HepG2 (cell line): ENCODE data around the gene ICE2. TPM values are rescaled to one million over a fixed set of nuclear protein-coding genes. Genes with fewer than 3 reads are reported as not detected.

Experiments
- ATAC-seq: fragments of 200-7000 bp; cut with Tn5 transposase; 3 replicates; pipeline ENCODE4 v1.9.1; 2020; ENCODE audit warnings: mild to moderate bottlenecking, moderate library complexity
- BruUV-seq: library from RNA; stranded (reverse); fragments of 400-500 nt; replicated peaks from 2 replicates; lab custom pipeline; 2021; lab: Mats Ljungman, UMichigan
- CTCF ChIA-PET: fragments of 300-600 bp; formaldehyde crosslinking; extraction: SDS; loops from one replicate; lab custom pipeline; 2021; ENCODE audit warnings: low total read pairs, inconsistent platforms, low intra/inter-chr PET ratio; lab: Yijun Ruan, JAX
- POLR2A ChIA-PET: fragments of 350-600 bp; sonication (Branson Sonifier 250); formaldehyde crosslinking; loops from one replicate; lab custom pipeline; 2020; ENCODE audit warnings: antibody characterized with exemption, inconsistent platforms; lab: Yijun Ruan, JAX
- DNase-seq: peaks from one replicate; pipeline ENCODE4 v3.0.0-alpha.2; 2015; ENCODE audit warnings: low spot score
- FAIRE-seq: peaks from 3 replicates; lab custom pipeline; 2011; peaks lifted over from hg19 to GRCh38; lab: Jason Lieb, UNC
- H2AFZ ChIP-seq: one replicate; pipeline ENCODE4 v1.6.1; 2011; ENCODE audit warnings: low read length, inconsistent platforms
- H3K27ac ChIP-seq: fragments of 300-600 bp; 3 replicates; pipeline ENCODE4 v1.8.0; 2011; ENCODE audit warnings: mixed run types, mild to moderate bottlenecking, mixed read lengths, low read length, inconsistent platforms; ENCODE audit not compliant: insufficient read depth; ENCODE audit errors: extremely low read length
- H3K27me3 ChIP-seq, 2 experiments: fragments of 200-600 bp in 1 of 2; 2 replicates in 1 of 2; 3 replicates in 1 of 2; pipeline versions ENCODE4 v1.6.0 to v1.8.0; 2011; ENCODE audit warnings: low read length in 2 of 2, mild to moderate bottlenecking in 2 of 2, moderate library complexity in 2 of 2, inconsistent platforms in 1 of 2; ENCODE audit not compliant: insufficient read depth in 2 of 2, control insufficient read depth in 1 of 2
- H3K36me3 ChIP-seq, 2 experiments: fragments of 200-600 bp in 1 of 2; replicated peaks in 1 of 2; 2 replicates in 1 of 2; 3 replicates in 1 of 2; pipeline versions ENCODE4 v1.5.1 to v1.8.0; 2011; ENCODE audit warnings: low read length in 2 of 2, inconsistent platforms in 1 of 2; ENCODE audit not compliant: insufficient read depth in 2 of 2, control insufficient read depth in 1 of 2
- H3K4me1 ChIP-seq: 2 replicates; pipeline ENCODE4 v1.5.1; 2012; ENCODE audit warnings: low read length, inconsistent platforms; ENCODE audit not compliant: insufficient read depth
- H3K4me2 ChIP-seq: 2 replicates; pipeline ENCODE4 v1.6.0; 2011; ENCODE audit warnings: low read depth, low read length, inconsistent platforms
- H3K4me3 ChIP-seq, 3 experiments: fragments of 200-600 bp in 1 of 3; sonication (generic), shearing (Covaris generic) in 1 of 3; replicated peaks in 1 of 3; 2 replicates each; pipeline ENCODE4 v1.5.1; 2011 to 2016; ENCODE audit warnings: low read length in 3 of 3, inconsistent platforms in 2 of 3, low read depth in 2 of 3, mild to moderate bottlenecking in 2 of 3, control low read depth in 1 of 3, mixed read lengths in 1 of 3; ENCODE audit not compliant: insufficient read depth in 1 of 3
- H3K79me2 ChIP-seq: one replicate; pipeline ENCODE4 v1.6.1; 2011; ENCODE audit warnings: low read length, inconsistent platforms; ENCODE audit not compliant: insufficient read depth
- H3K9ac ChIP-seq: 2 replicates; pipeline ENCODE4 v1.6.0; 2011; ENCODE audit warnings: mild to moderate bottlenecking, low read depth, low read length, inconsistent platforms; ENCODE audit not compliant: insufficient read depth
- H3K9me3 ChIP-seq: 2 replicates; pipeline ENCODE4 v1.5.1; 2012; ENCODE audit warnings: mild to moderate bottlenecking, low read length
- H4K20me1 ChIP-seq: 2 replicates; pipeline ENCODE4 v1.6.0; 2011; ENCODE audit warnings: inconsistent platforms, mild to moderate bottlenecking, low read length, moderate library complexity; ENCODE audit not compliant: insufficient read depth
- AGO1 ChIP-seq: fragments of 200-400 bp; formaldehyde crosslinking; IDR thresholded peaks from 2 replicates; pipeline ENCODE4 v1.6.1; 2017; ENCODE audit warnings: mild to moderate bottlenecking, low read depth, low read length, moderate library complexity; ENCODE audit not compliant: poor library complexity, severe bottlenecking
- ARNT ChIP-seq: fragments of 450-650 bp; IDR thresholded peaks from 2 replicates; pipeline ENCODE4 v1.6.1; 2017
- HNF4A ChIP-seq: sonication (generic); formaldehyde crosslinking; IDR thresholded peaks from 2 replicates; pipeline ENCODE4 v1.4.0; 2020; ENCODE audit warnings: missing genetic modification reagents
- HOXA5 ChIP-seq: sonication (generic); formaldehyde crosslinking; IDR thresholded peaks from 2 replicates; pipeline ENCODE4 v1.4.0; 2020; ENCODE audit warnings: missing genetic modification reagents
- SAP130 ChIP-seq: IDR thresholded peaks from 2 replicates; pipeline ENCODE4 v1.6.1; 2016; ENCODE audit warnings: low read depth
- TAF1 ChIP-seq: sonication (generic); formaldehyde crosslinking; IDR thresholded peaks from 2 replicates; pipeline ENCODE4 v1.4.0; 2020; ENCODE audit warnings: missing genetic modification reagents
- TBP ChIP-seq: sonication (generic); formaldehyde crosslinking; IDR thresholded peaks from 2 replicates; pipeline ENCODE4 v1.5.0; 2020; ENCODE audit warnings: missing genetic modification reagents
- ZNF317 ChIP-seq: sonication (generic); formaldehyde crosslinking; IDR thresholded peaks from 2 replicates; pipeline ENCODE4 v1.5.0; 2020; ENCODE audit warnings: mild to moderate bottlenecking, missing genetic modification reagents
- ZNF530 ChIP-seq: sonication (generic); formaldehyde crosslinking; IDR thresholded peaks from 2 replicates; pipeline ENCODE4 v1.5.0; 2020; ENCODE audit warnings: low read depth, mild to moderate bottlenecking, missing genetic modification reagents
- ZNF75D ChIP-seq: sonication (generic); formaldehyde crosslinking; IDR thresholded peaks from 2 replicates; pipeline ENCODE4 v1.8.1; 2023; ENCODE audit warnings: missing genetic modification reagents, mild to moderate bottlenecking, borderline replicate concordance
- WGBS: methylation state at CpG from one replicate; pipeline ENCODE4 v1.1.6; 2017; ENCODE audit warnings: low lambda C conversion rate; 5-methylcytosine and 5-hydroxymethylcytosine counted together
- in situ Hi-C: cut with HindIII; loops from 2 replicates; pipeline ENCODE4 v1.10.0; 2017; ENCODE audit warnings: low pct_unique_long_range_greater_than_20kb; ENCODE audit not compliant: extremely low pct_ligation_motif_present
- intact Hi-C: fragments of 100-400 bp; cut with micrococcal nuclease; formaldehyde crosslinking; loops from one replicate; pipeline ENCODE4 v1.10.0; 2022; ENCODE audit not compliant: unreplicated experiment
- polyA plus RNA-seq, 8 experiments: library from polyadenylated mRNA; depleted of rRNA in 3 of 8; stranded (reverse) in 7 of 8; unstranded in 1 of 8; fragments of >200 nt; fragmentation: Illumina TruSeq in 4 of 8; extraction: Trizol in 4 of 8; gene quantifications; 2 replicates each; pipeline versions ENCODE4 v1.2.1 to v1.2.3, GENCODE V29; 2011 to 2016; ENCODE audit warnings: low read depth in 4 of 8, missing spikeins in 1 of 8, mixed read lengths in 1 of 8; ENCODE audit not compliant: insufficient read depth in 1 of 8
- total RNA-seq, 5 experiments: library from RNA; depleted of rRNA; stranded (reverse); fragments of >200 nt; fragmentation: Illumina TruSeq; extraction: Trizol; gene quantifications; 2 replicates each; pipeline ENCODE4 v1.2.3, GENCODE V29; 2016; ENCODE audit warnings: low read depth in 1 of 5
- TF ChIP-seq, protein P1 (sequence below): sonication (generic); formaldehyde crosslinking; IDR thresholded peaks from 2 replicates; pipeline ENCODE4 v1.4.0; 2020; ENCODE audit warnings: missing genetic modification reagents
- TF ChIP-seq, protein P2 (sequence below): IDR thresholded peaks from 2 replicates; pipeline ENCODE4 v1.6.1; 2018; ENCODE audit warnings: missing genetic modification reagents

The ICE2 gene
- total and polyA plus RNA-seq, 2 of the 13 experiments (the other 11 are each of a cell fraction or from before 2014, with no cell fraction given): 24.8 to 26.4 TPM

DNA sequence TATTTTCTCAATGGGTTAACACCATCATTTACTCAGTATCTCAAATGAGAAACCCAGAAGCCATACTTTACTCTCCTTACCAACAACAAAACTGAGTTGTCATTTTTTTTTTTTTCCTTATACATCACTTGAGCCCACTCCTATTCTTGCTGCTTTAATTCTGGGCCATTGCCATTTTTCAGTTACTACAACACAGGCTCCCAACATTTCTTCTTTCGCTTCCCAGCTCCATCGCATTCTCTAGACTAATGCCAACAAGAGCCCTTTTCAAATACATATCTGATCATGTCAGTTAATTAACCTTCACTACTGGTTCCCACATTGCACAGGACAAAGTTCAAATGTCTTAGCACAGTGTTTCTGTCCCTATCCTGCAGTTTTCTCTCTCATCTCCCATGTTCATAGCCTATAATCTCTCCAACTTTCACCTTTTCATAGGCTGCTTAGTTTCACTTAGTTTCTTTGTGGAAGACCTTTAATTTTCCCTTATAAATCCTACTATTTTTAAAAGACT is 58.7 kb downstream of the ICE2 start (continued):
- no peak for TF ChIP-seq ZNF317 (CRISPR knock-in tag)
- TF ChIP-seq SAP130 (CRISPR knock-in tag): 0 out of 2 replicates have a peak, but pooled peaks have one; percentile 16
- TF ChIP-seq, protein P1, sequence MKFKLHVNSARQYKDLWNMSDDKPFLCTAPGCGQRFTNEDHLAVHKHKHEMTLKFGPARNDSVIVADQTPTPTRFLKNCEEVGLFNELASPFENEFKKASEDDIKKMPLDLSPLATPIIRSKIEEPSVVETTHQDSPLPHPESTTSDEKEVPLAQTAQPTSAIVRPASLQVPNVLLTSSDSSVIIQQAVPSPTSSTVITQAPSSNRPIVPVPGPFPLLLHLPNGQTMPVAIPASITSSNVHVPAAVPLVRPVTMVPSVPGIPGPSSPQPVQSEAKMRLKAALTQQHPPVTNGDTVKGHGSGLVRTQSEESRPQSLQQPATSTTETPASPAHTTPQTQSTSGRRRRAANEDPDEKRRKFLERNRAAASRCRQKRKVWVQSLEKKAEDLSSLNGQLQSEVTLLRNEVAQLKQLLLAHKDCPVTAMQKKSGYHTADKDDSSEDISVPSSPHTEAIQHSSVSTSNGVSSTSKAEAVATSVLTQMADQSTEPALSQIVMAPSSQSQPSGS (CRISPR knock-in tag): no peak
- TF ChIP-seq HOXA5: no peak
- TF ChIP-seq, protein P2, sequence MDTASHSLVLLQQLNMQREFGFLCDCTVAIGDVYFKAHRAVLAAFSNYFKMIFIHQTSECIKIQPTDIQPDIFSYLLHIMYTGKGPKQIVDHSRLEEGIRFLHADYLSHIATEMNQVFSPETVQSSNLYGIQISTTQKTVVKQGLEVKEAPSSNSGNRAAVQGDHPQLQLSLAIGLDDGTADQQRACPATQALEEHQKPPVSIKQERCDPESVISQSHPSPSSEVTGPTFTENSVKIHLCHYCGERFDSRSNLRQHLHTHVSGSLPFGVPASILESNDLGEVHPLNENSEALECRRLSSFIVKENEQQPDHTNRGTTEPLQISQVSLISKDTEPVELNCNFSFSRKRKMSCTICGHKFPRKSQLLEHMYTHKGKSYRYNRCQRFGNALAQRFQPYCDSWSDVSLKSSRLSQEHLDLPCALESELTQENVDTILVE (CRISPR knock-in tag): no peak
- peak; percentile 50; the same call in 1 of the 2 replicates for TF ChIP-seq HNF4A (CRISPR knock-in tag)
- TF ChIP-seq ZNF75D (CRISPR knock-in tag): no peak
- TF ChIP-seq AGO1: no peak
- TF ChIP-seq ZNF530 (CRISPR knock-in tag): no peak
- TF ChIP-seq, all 625 proteins: peak for 4

DNA sequence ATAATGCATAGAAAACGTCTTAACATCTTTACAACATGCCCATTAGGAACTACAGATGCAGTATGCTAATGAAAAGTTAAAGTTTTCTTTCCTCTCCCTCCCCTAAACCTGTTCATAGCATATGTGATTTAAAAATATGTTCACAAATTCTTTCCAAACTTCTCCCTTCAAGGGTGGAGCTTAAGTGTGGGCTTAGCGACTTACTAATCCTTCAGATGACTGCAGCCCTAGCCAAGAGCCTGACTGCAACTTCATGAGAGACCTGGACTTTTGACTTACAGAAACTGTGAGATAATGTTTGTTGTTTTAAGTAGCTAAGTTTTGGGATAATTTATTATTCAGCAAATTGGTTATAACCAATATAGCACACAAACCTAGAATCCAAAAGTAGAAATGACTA is 59.2 kb downstream of the ICE2 start:
- H3K36me3 ChIP-seq: peaks cover 1 to 2% of the 10 kb centered on the region in 2 experiments; a peak in 1 of 5 replicates
- TF ChIP-seq ARNT (no peak), TAF1 (CRISPR knock-in tag) (no peak), TBP (CRISPR knock-in tag) (no peak)
- ChIA-PET POLR2A (interaction anchor here (1.6 kb wide), 1 partner anchor 58 kb away, joined by 4 read pairs; no protein-coding TSS in a partner anchor), CTCF (no interaction called here)
- in situ Hi-C loops: no loop called here
- WGBS: 99% methylated on average over 2 of the region's 2 CpGs
- BruUV-seq: no TSS peak
- H3K4me2 ChIP-seq: no peak overlapping the region
- no peaks in the 10 kb centered on the region for H4K20me1 ChIP-seq
- no peaks in the 10 kb centered on the region for H3K79me2 ChIP-seq
- H3K27me3 ChIP-seq: no peaks in the 10 kb centered on the region
- intact Hi-C loops: no loop called here
- peaks cover 19% of the 10 kb centered on the region for H3K4me1 ChIP-seq
- no peak overlapping the region for H2AFZ ChIP-seq
- no peaks in the 10 kb centered on the region for H3K9me3 ChIP-seq
- no peak overlapping the region for H3K4me3 ChIP-seq
- FAIRE-seq: no peak
- H3K9ac ChIP-seq: no peak overlapping the region
- no peak for DNase-seq
- H3K27ac ChIP-seq: no peak overlapping the region
- no peak for ATAC-seq
